ENCODE measurements around the gene SORCS2. TPM values are rescaled to one million over a fixed set of nuclear protein-coding genes. Genes with fewer than 3 reads are reported as not detected.

SORCS2 gene
- total RNA-seq, 1 donor from 2014 or later: 5.2 TPM

- H4K20me1 ChIP-seq (ENCODE audit: low read depth): no peaks in the 10 kb centered on the region
- H3K4me1 ChIP-seq: peaks cover 4% of the 10 kb centered on the region
- no peak overlapping the region for H3K4me2 ChIP-seq
- no peaks in the 10 kb centered on the region for H3K9me3 ChIP-seq (ENCODE audit: low read depth)
- no peak overlapping the region for H3K9ac ChIP-seq
- H3K36me3 ChIP-seq: no peaks in the 10 kb centered on the region
- Mint-ChIP-seq H3K27me3 (ENCODE audit: insufficient read depth, low read depth) (peaks cover 30% of the 10 kb centered on the region), H3K9me3 (peaks cover 6% of the 10 kb centered on the region), H3K4me1 (peaks cover 16% of the 10 kb centered on the region), H3K27ac (no peak overlapping the region), H3K4me3 (no peak overlapping the region), H3K36me3 (no peaks in the 10 kb centered on the region)
- no peak for TF ChIP-seq EZH2phosphoT487 (IDR thresholded peaks at IDR 0.05)
- TF ChIP-seq EZH2 (IDR thresholded peaks at IDR 0.05): no peak
- TF ChIP-seq CTCF (IDR thresholded peaks at IDR 0.05): no peak
- no peak overlapping the region for H3K27ac ChIP-seq
- H3K27me3 ChIP-seq: peaks cover 36% of the 10 kb centered on the region
- no peaks in the 10 kb centered on the region for H3K79me2 ChIP-seq (ENCODE audit: low read depth)
- no peak for DNase-seq (ENCODE audit: low spot score)
- H3F3A ChIP-seq (ENCODE audit: low read depth): no peaks in the 10 kb centered on the region
- H3K4me3 ChIP-seq: no peak overlapping the region
- no peak overlapping the region for H2AFZ ChIP-seq (replicated peaks)
Measured at GRCh38 chr4:7185487-7186030, 6.8 kb upstream of the SORCS2 start.

GRCh38 chr4:7186031-7186430 lies 6.3 kb upstream of the SORCS2 start:
- Mint-ChIP-seq H3K4me3 (no peak overlapping the region), H3K9me3 (peaks cover 6% of the 10 kb centered on the region), H3K27ac (no peak overlapping the region), H3K36me3 (no peaks in the 10 kb centered on the region), H3K27me3 (ENCODE audit: insufficient read depth, low read depth) (peaks cover 30% of the 10 kb centered on the region), H3K4me1 (peaks cover 16% of the 10 kb centered on the region)
- Histone ChIP-seq H3K4me2 (no peak overlapping the region), H2AFZ (replicated peaks) (no peak overlapping the region), H4K20me1 (ENCODE audit: low read depth) (no peaks in the 10 kb centered on the region), H3K4me1 (peaks cover 4% of the 10 kb centered on the region), H3K79me2 (ENCODE audit: low read depth) (no peaks in the 10 kb centered on the region), H3K27me3 (peaks cover 41% of the 10 kb centered on the region), H3K36me3 (no peaks in the 10 kb centered on the region), H3K9me3 (ENCODE audit: low read depth) (no peaks in the 10 kb centered on the region), H3K9ac (no peak overlapping the region), H3F3A (ENCODE audit: low read depth) (no peaks in the 10 kb centered on the region), H3K27ac (no peak overlapping the region), H3K4me3 (no peak overlapping the region)
- peak; percentile 55 for DNase-seq (ENCODE audit: low spot score)
- peak; percentile 36 for TF ChIP-seq CTCF (IDR thresholded peaks at IDR 0.05)
- TF ChIP-seq EZH2phosphoT487 (IDR thresholded peaks at IDR 0.05): no peak
- TF ChIP-seq EZH2 (IDR thresholded peaks at IDR 0.05): no peak

DNA sequence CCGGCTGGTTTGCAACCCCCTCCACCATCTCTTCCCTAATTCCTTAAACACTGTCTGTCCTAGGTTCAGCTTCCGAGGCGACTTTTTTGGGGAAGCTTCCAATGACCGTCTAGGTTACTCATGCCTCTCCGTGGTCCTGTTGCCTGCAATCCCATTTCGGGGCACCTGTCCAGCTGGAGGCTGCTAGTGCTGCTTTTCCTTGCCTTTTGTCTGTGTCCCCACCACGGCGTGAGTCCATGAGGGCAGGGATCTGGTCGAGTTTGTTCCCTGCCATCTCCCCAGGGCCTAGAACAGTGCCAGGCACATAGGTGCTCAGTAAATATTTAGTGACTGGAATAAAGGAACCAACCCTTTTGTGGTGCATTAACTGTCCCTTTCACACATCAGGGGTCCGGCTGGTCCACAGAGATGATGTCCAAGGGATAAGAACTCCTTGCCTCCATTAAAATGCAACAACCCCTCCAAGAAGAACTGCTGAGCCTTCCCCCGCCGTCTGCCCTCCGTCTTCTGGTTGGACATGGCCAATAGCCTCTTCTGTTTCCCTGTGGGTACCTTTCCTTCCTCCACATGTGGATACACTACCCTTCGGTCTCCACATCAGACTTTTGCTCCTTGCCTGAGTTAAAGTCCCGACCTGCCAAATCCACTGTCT lies 5.7 kb upstream of the SORCS2 start:
- Mint-ChIP-seq H3K9me3 (peaks cover 6% of the 10 kb centered on the region), H3K27me3 (ENCODE audit: insufficient read depth, low read depth) (peaks cover 30% of the 10 kb centered on the region), H3K4me1 (peaks cover 16% of the 10 kb centered on the region), H3K27ac (peak overlapping the region; percentile 57), H3K4me3 (peak overlapping the region; percentile 28), H3K36me3 (no peaks in the 10 kb centered on the region)
- Histone ChIP-seq H3F3A (ENCODE audit: low read depth) (no peaks in the 10 kb centered on the region), H3K27ac (no peak overlapping the region), H3K9me3 (ENCODE audit: low read depth) (no peaks in the 10 kb centered on the region), H4K20me1 (ENCODE audit: low read depth) (no peaks in the 10 kb centered on the region), H3K4me1 (peaks cover 4% of the 10 kb centered on the region), H3K36me3 (no peaks in the 10 kb centered on the region), H3K79me2 (ENCODE audit: low read depth) (no peaks in the 10 kb centered on the region), H3K27me3 (peaks cover 47% of the 10 kb centered on the region), H2AFZ (replicated peaks) (no peak overlapping the region), H3K4me3 (no peak overlapping the region), H3K4me2 (no peak overlapping the region), H3K9ac (no peak overlapping the region)
- TF ChIP-seq EZH2 (IDR thresholded peaks at IDR 0.05): no peak
- TF ChIP-seq CTCF (IDR thresholded peaks at IDR 0.05): no peak
- no peak for TF ChIP-seq EZH2phosphoT487 (IDR thresholded peaks at IDR 0.05)
- no peak for DNase-seq (ENCODE audit: low spot score)

Data from neural progenitor cell (in vitro differentiated cells).